Progenitor cell of endocrine pancreas (in vitro differentiated cells): ENCODE data around the gene KRT13. TPM values are rescaled to one million over a fixed set of nuclear protein-coding genes. Genes with fewer than 3 reads are reported as not detected.
A peak's percentile ranks its signal among the peaks of the same experiment; 100 is the strongest.

Experiments
- DNase-seq: peaks from one replicate; pipeline ENCODE4 v3.0.0; 2021; ENCODE audit warnings: low spot score; ENCODE audit not compliant: unreplicated experiment
- H3K27ac Mint-ChIP-seq: 2 replicates; pipeline ENCODE4 v1.8.0; 2021; ENCODE audit warnings: mild to moderate bottlenecking, moderate library complexity, mixed read lengths
- H3K27me3 Mint-ChIP-seq: 2 replicates; pipeline ENCODE4 v1.8.0; 2021; ENCODE audit warnings: mixed read lengths
- H3K36me3 Mint-ChIP-seq: 2 replicates; pipeline ENCODE4 v1.8.0; 2022; ENCODE audit warnings: mixed read lengths; ENCODE audit not compliant: insufficient read depth
- H3K4me1 Mint-ChIP-seq: 2 replicates; pipeline ENCODE4 v1.8.0; 2021; ENCODE audit warnings: low read depth, mixed read lengths
- H3K4me3 Mint-ChIP-seq: 2 replicates; pipeline ENCODE4 v1.8.0; 2021; ENCODE audit warnings: low read depth, mild to moderate bottlenecking, moderate library complexity, mixed read lengths
- H3K9me3 Mint-ChIP-seq: 2 replicates; pipeline ENCODE4 v1.8.0; 2021; ENCODE audit warnings: low read depth, mixed read lengths
- total RNA-seq: library from RNA; stranded (reverse); gene quantifications from 2 replicates; pipeline ENCODE4 v1.2.1, GENCODE V29; 2021
- TF ChIP-seq, protein P1 (sequence below): fragments of 200-600 bp; sonication (generic); IDR thresholded peaks from one replicate; pipeline ENCODE4 v1.5.0; 2021; ENCODE audit warnings: antibody characterized with exemption, mild to moderate bottlenecking; ENCODE audit not compliant: unreplicated experiment

KRT13 gene
- total RNA-seq, 1 donor from 2014 or later: not detected

DNA sequence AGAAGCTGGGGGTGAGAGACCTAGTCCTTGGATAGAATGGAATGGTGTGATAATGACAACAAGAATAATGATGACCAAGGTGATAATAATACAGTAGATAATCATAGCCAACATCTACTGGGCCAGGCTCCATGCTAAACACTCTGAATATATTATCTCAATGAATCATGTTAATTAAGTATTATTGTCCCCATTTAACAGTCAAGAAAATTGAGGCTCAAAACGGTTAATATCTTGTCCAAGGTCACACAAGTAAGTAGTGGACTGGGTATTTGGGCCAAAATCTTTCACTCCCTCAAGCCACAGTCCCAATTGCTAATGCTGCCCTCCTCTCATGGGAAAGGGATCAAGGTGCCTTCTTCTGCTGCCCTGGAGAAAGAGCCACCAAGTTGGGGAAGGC, 26.6 kb upstream of the KRT13 start:
- Mint-ChIP-seq H3K4me3 (no peak overlapping the region), H3K4me1 (peaks cover 52% of the 10 kb centered on the region), H3K36me3 (peaks cover 1% of the 10 kb centered on the region), H3K9me3 (no peaks in the 10 kb centered on the region), H3K27ac (no peak overlapping the region), H3K27me3 (no peaks in the 10 kb centered on the region)
- no peak for DNase-seq
- TF ChIP-seq, protein P1, sequence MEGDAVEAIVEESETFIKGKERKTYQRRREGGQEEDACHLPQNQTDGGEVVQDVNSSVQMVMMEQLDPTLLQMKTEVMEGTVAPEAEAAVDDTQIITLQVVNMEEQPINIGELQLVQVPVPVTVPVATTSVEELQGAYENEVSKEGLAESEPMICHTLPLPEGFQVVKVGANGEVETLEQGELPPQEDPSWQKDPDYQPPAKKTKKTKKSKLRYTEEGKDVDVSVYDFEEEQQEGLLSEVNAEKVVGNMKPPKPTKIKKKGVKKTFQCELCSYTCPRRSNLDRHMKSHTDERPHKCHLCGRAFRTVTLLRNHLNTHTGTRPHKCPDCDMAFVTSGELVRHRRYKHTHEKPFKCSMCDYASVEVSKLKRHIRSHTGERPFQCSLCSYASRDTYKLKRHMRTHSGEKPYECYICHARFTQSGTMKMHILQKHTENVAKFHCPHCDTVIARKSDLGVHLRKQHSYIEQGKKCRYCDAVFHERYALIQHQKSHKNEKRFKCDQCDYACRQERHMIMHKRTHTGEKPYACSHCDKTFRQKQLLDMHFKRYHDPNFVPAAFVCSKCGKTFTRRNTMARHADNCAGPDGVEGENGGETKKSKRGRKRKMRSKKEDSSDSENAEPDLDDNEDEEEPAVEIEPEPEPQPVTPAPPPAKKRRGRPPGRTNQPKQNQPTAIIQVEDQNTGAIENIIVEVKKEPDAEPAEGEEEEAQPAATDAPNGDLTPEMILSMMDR: no peak

DNA sequence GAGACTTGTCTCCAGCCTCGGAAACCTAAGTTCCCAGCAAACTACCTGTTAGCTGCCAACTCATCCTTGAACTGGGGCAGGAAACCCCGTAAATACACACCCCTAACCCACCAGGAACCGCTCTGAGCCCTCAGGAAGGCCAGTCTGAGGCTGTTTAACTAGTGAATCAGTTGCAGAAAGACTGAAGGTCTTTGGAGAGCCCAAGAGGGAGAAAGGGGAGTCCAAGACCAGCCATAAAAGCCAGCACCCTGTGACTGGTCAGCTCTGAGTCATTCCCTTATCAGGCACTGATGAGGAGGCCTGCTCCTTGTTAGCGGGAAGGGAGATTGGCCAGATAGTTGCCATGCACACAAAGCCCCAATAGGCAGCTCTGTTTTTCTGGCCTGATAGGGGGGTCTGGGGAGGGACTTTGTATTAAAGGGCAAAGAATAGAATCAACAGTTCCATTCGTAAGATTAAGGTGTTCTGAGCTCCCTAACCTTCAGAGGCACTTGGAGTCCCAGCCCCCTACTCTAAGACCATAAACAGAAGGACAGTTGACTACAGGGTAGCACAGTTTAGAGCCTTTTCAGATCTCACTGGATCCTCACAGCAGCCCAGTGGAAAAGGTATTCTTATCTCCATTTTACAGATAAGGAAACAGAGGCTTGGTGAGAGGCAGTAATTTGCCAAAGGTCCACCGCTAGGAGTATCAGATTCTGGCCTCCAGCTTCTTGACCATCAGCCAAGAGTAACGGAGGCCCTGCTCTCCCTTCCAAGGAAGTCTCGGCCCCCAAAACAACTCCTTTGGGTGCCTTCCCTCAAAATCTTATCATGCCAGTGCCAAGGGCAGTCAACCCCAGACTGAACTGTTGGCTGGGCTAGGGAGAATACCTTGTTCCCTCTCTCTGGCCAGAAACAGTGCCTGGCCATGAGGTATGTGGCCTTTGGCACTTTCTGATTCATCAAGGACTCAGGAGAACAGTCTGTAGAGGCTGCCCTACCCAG, 24.9 kb upstream of the KRT13 start:
- H3K9me3 Mint-ChIP-seq: no peaks in the 10 kb centered on the region
- DNase-seq: no peak
- H3K4me1 Mint-ChIP-seq: peaks cover 48% of the 10 kb centered on the region
- peaks cover 9% of the 10 kb centered on the region for H3K36me3 Mint-ChIP-seq
- TF ChIP-seq, protein P1: no peak
- peak overlapping the region; percentile 98 for H3K27ac Mint-ChIP-seq
- no peaks in the 10 kb centered on the region for H3K27me3 Mint-ChIP-seq
- H3K4me3 Mint-ChIP-seq: peak overlapping the region; percentile 37

DNA sequence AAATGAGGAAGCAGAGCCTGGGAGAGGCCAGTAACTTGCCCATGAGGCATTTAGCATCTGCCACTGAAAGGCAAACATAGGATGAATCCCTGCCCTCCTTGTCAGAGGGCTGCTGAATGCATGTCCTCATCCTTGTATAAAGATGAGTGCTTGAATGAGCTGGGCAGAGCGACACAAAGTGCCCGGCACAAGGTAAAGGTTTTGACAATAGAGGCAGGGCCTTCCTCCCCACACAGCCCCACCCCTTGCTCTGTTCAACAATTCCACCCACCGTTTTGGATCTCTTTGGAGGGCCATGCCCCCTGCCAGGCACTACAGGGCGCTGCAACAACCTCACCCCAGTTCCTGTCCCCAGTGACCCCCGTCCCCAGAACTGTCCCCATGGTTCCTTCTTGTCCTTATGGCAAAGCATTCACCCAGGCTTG, 24.1 kb upstream of the KRT13 start:
- DNase-seq: no peak
- Mint-ChIP-seq H3K4me1 (peaks cover 48% of the 10 kb centered on the region), H3K36me3 (peaks cover 15% of the 10 kb centered on the region), H3K4me3 (peak overlapping the region; percentile 95), H3K27me3 (no peaks in the 10 kb centered on the region), H3K27ac (peak overlapping the region; percentile 98), H3K9me3 (no peaks in the 10 kb centered on the region)
- TF ChIP-seq, protein P1: no peak

DNA sequence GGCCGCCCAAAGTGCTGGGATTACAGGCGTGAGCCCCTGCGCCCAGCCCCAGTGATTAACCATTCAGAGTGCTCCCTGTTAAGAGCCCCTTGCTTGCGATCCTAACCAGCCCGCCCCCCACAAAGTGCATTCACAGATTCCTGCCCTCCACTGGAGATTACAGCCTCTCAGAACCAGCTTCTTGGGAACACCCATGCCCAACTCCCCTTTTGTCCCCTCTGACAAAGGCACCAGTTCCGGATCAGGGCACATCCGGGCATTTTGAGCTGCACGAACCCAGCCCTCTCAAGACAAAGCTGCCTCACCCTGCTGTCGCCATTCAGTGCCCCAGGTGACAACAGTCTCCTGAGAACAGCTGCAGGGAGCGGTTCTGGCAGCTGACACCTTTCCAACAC, 23.5 kb upstream of the KRT13 start:
- H3K36me3 Mint-ChIP-seq: peaks cover 18% of the 10 kb centered on the region
- H3K4me3 Mint-ChIP-seq: peak overlapping the region; percentile 95
- TF ChIP-seq, protein P1: no peak
- no peak for DNase-seq
- H3K9me3 Mint-ChIP-seq: no peaks in the 10 kb centered on the region
- no peaks in the 10 kb centered on the region for H3K27me3 Mint-ChIP-seq
- peak overlapping the region; percentile 98 for H3K27ac Mint-ChIP-seq
- peaks cover 50% of the 10 kb centered on the region for H3K4me1 Mint-ChIP-seq

DNA sequence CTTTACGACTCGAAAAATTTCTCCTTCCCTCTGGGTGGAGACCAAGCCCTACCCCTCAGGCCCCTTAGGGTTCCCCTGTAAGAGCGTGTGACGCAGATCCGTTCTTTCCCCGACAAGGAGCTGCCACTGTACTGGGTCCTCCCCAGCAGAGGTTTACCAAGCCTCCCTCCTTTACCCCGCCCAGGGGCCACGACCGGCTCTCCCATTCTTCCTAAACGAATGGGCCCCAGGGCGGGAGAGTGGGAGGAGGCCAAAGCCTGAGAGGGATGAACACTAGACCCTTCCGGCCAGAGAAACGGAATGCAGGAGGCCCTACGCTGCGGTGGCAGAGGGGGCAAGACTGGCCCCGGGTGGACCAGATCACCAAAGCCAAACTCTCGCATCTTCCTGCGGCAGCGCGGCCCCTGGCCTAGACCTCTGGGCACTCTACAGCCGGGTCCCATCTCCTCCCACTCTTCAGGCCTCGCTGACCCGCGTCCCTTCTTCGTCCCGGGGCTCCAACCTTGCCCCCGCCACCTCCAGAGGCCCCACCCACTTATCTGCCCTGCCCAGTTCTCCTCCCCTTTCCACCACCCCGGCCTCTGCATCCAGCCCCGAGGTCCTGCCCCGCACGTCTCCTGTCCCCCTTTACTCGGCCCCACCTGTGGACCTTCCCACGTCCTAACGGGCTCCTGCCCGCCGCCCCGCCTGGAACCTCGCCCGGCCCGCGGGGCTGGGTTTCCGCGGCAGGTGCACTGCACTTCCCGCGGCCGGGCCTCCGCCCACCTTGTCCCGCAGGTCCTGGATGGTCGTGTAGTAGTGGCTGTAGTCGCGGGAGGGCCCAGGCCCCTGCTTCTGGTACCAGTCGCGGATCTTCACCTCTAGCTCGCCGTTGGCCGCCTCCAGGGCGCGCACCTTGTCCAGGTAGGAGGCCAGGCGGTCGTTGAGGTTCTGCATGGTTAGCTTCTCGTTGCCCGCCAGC, 21.9 kb upstream of the KRT13 start:
- Mint-ChIP-seq H3K27me3 (no peaks in the 10 kb centered on the region), H3K4me3 (peak overlapping the region; percentile 95), H3K9me3 (no peaks in the 10 kb centered on the region), H3K36me3 (peaks cover 27% of the 10 kb centered on the region), H3K27ac (peak overlapping the region; percentile 98), H3K4me1 (peaks cover 56% of the 10 kb centered on the region)
- peak; percentile 37 for DNase-seq
- TF ChIP-seq, protein P1: no peak
